ENCODE measurements around the gene HIP1.
A peak's percentile ranks its signal among the peaks of the same experiment; 100 is the strongest.
"Not testable (repeated sequence)": the region's sequence is repeated elsewhere in the genome, so short reads cannot be mapped to it uniquely, and the experiment has no call there.

HIP1 gene

GRCh38 chr7:75712517-75713361, 26.0 kb downstream of the HIP1 start:
- no peak for DNase-seq (ENCODE audit: low read depth)

GRCh38 chr7:75711656-75712514, 26.9 kb downstream of the HIP1 start:
- peak; percentile 82 for DNase-seq (ENCODE audit: low read depth)

DNA sequence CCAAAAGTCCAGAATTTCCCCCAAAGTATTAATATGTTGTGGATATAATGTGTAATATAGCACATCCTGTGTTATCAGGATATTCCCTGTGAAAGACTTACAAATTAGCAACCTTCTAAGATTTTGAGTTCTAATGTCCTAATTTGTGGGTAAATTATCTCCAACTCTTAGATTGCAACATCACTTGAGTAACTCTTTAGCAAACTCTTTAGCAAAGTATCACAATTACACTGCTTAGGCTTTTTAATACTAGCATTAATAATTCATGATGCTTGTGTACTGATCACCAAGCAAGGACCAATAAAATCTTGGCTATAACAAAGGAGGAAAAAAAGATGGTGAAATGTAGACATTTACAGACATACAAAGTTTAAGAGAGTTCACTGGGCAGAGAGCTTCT, 27.7 kb downstream of the HIP1 start:
- no peak for DNase-seq (ENCODE audit: low read depth)

- DNase-seq (ENCODE audit: low read depth): no peak
Measured at GRCh38 chr7:75704928-75705327, 33.8 kb downstream of the HIP1 start.

GRCh38 chr7:75702515-75702914, 36.2 kb downstream of the HIP1 start:
- no peak for DNase-seq (ENCODE audit: low read depth)

DNA sequence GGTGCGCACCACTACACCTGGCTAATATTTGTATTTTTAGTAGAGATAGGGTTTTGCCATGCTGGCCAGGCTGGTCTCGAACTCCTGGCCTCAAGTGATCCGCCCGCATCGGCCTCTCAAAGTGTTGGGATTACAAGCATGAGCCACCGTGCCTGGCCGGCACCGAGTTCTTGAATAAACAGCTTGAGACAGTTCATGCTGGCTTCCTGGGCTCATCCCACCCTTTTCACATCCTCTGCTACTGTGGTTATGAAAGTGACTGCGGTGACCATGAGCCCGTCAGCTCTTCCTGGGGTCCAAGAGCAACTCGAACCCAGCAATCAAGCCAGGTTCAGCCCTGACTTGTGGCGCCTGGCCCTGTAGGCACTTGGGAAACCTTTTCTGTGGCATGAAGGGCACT, 38.7 kb downstream of the HIP1 start:
- no peak for DNase-seq (ENCODE audit: low read depth)

- DNase-seq (ENCODE audit: low read depth): no peak
Measured at GRCh38 chr7:75698358-75698757, 40.4 kb downstream of the HIP1 start.

GRCh38 chr7:75696263-75697037, 42.3 kb downstream of the HIP1 start:
- DNase-seq (ENCODE audit: low read depth): no peak

DNA sequence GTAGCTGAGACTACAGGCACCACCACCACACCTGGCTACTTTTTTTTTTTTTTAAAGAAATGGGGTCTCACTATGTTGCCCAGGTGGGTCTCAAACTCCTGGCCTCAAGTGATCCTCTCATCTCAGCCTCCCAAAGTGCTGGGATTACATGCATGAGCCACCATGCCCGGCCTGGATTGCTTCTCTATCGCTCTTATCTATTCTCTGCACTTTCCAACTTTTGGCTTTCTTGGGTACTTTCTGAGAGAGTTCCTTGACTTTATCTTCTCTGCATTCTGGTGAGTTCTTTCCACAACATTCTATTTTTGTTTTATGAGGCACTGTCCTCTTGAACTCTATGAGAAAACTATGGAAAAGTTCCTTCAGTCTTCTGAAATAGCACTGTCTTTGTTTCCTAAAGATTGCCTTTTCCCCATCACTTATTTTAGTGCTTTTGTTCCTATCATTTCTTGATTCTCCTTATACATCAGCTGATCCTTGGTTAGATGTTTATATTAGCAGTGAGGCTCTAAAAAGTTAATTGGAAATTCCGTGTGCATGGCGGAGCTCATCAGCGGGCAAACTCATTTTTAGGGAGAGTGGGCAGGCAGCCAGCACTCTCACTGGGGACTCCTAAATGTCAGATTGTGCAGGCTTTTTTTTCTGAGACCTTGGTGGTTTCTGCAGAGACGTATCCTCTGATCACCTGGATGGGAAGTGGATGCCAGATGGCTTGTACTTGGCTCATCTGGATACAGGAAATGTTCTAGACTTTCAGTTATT, 43.9 kb downstream of the HIP1 start:
- no peak for DNase-seq (ENCODE audit: low read depth)

- DNase-seq (ENCODE audit: low read depth): not testable (repeated sequence)
Measured at GRCh38 chr7:75693668-75694067, 45.1 kb downstream of the HIP1 start.

DNA sequence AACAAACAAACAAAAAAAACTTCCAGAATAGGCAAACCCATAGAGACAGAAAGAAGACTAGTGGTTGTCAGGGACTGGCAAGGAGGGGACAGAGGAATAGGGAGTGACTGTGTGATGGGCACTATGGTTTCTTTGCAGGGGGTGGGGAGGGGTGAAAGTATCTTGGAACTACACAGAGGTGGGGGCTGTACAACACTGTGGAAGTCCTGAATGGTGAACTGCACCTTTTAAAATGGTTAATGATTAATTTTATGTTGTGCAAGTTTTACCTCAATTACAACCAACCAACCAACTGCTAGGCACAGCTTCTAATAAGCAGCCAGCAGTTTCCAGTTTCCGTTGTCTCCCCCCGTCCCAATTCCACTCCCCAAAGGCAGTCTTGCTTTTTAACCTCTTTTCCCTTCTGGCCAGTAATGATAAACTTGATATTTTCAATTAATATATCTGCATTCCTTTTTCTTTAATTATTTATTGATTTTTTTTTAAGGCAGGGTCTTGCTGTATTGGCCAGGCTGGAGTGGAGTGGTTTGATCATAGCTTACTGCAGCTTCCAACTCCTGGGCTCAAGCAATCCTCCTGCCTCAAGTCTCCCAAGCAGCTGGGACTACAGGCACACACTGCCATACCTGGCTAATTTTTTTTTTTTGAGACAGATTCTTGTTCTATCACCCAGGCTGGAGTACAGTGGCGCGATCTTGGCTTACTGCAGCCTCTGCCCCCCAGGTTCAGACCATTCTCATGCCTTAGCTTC, 46.8 kb downstream of the HIP1 start:
- no peak for DNase-seq (ENCODE audit: low read depth)

GRCh38 chr7:75690121-75690523, 48.6 kb downstream of the HIP1 start:
- no peak for DNase-seq (ENCODE audit: low read depth)

DNA sequence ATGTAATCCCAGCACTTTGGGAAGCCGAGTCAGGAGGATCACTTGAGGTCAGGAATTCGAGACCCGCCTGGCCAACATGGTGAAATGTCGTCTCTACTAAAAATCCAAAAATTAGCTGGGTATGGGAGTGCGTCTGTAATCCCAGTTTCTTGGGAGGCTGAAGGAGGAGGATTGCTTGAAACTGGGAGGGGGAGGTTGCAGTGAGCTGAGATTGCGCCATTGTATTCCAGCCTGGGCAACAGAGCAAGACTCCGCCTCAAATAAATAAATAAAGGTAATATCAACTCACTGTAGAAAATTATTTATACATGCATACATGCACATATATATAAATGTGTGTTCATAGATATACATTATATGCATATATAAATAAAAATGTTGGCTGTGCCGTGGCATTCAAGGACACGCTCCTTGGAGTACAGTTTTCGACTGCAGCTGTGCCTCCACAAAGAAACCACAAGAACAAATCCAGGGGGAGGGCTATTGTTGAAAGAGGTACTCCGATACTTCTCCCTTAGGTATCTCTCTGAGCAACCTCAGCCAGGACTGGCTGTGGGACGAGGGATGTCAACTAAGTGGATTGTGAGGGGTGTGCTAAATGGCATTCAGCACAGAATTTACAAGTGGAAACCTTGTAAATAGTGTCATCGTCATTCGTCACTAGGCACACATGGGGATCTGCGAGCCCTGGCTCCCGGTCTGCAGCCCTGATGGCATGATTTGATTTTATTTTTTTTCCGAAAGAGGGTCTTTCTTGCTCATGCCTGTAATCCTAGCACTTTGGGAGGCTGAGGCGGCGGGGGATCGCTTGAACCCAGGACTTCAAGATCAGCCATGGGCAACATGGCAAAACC, 49.3 kb downstream of the HIP1 start:
- DNase-seq (ENCODE audit: low read depth): no peak

DNA sequence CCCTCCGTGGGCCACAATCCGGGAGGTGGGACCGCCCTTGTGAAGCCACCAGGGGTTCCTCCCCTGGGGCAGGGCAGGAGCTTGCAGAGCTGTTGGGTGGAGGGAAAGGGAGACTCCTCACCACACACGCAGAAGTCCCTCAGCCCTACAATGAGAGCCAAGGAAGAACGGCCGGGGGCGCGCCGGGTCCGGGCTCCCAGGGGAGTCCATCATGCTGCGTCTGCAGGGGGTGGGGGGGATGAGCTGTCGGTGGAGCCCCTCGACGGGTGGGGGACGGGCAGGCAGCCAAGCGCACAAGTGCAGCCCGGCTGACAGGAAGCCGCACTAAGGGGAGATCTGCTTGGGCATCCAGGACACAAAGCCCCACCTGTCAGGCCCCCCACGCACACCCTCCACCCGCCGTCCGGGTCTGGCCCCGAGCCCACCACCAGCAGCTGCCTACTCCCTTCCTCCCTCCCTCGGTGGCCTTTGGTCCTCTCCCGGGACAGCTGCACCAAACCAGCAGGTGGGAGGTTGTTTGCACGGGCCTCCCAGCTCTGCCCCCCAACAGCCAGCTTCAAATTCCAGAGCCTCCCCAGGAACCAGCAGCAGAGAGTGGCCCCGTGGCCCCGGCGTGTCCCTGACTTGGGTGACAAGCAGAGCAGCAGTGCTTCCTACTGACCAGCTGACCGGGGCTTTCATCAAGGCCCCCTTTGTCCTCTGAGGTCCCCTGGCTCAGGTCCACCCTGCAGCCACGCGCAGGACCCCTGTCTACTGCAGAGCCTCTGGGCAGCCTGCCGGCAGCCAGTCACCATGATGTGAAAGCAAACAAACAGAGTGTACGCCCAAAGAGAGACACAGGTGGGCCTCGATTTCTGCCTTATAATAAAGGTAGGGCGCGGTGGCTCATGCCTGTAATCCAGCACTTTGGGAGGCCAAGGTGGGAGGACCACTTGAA, 50.3 kb downstream of the HIP1 start:
- DNase-seq (ENCODE audit: low read depth): no peak

GRCh38 chr7:75687246-75688088, 51.3 kb downstream of the HIP1 start:
- DNase-seq (ENCODE audit: low read depth): no peak

- no peak for DNase-seq (ENCODE audit: low read depth)
Measured at GRCh38 chr7:75686551-75686950, 52.2 kb downstream of the HIP1 start.

- DNase-seq (ENCODE audit: low read depth): not testable (repeated sequence)
Measured at GRCh38 chr7:75682052-75682451, 56.7 kb downstream of the HIP1 start.

GRCh38 chr7:75679060-75679459, 59.7 kb downstream of the HIP1 start:
- DNase-seq (ENCODE audit: low read depth): no peak

Data from EH (cell line).